ENCODE data around the gene ZNF335. TPM values are rescaled to one million over a fixed set of nuclear protein-coding genes. Genes with fewer than 3 reads are reported as not detected.
"Not testable (repeated sequence)": the region's sequence is repeated elsewhere in the genome, so short reads cannot be mapped to it uniquely, and the experiment has no call there.

Gene ZNF335
- total RNA-seq, 6 experiments from 2014 or later, result 13.1 to 14.6 (median 13.5) TPM

- TF ChIP-seq CTCF (IDR thresholded peaks at IDR 0.05), result no peak
- DNase-seq, result peak; percentile 32
- Mint-ChIP-seq H3K36me3 (ENCODE audit: low read depth) (peaks cover 22% of the 10 kb centered on the region), H3K4me3 (no peak overlapping the region; the same call in 1 of the 2 replicates), H3K9me3 (no peaks in the 10 kb centered on the region), H3K27ac (peak overlapping the region; percentile 75), H3K4me1 (ENCODE audit: low read depth) (peaks cover 32% of the 10 kb centered on the region), H3K27me3 (ENCODE audit: insufficient read depth) (peaks cover 3% of the 10 kb centered on the region; the same call in 1 of the 2 replicates)
Observed at GRCh38 chr20:45937765-45938164, 34.2 kb downstream of the ZNF335 start.

- Mint-ChIP-seq H3K27me3 (ENCODE audit: insufficient read depth) (peaks cover 3% of the 10 kb centered on the region; the same call in 1 of the 2 replicates), H3K4me3 (peak overlapping the region; percentile 91), H3K9me3 (no peaks in the 10 kb centered on the region), H3K27ac (peak overlapping the region; percentile 91), H3K36me3 (ENCODE audit: low read depth) (peaks cover 22% of the 10 kb centered on the region), H3K4me1 (ENCODE audit: low read depth) (peaks cover 32% of the 10 kb centered on the region)
- no peak for TF ChIP-seq CTCF (IDR thresholded peaks at IDR 0.05)
- no peak for DNase-seq
Observed at GRCh38 chr20:45935416-45936046, 36.5 kb downstream of the ZNF335 start.

GRCh38 chr20:45934586-45935415, 37.2 kb downstream of the ZNF335 start, which contains the start of gene PCIF1:
TSS of gene PCIF1 (plus strand) at chr20:45934683. CDS start at chr20:45939000, 4,317 bp downstream.
- DNase-seq, result peak; percentile 96
- peak; percentile 16; the same call in 1 of the 2 replicates for TF ChIP-seq CTCF (IDR thresholded peaks at IDR 0.05)
- Mint-ChIP-seq H3K27ac (peak within 1 kb of the TSS; percentile 99), H3K4me3 (peak within 1 kb of the TSS; percentile 99), H3K9me3 (no peaks in the 10 kb centered on the region), H3K4me1 (ENCODE audit: low read depth) (peaks cover 32% of the 10 kb centered on the region), H3K36me3 (ENCODE audit: low read depth) (peaks cover 21% of the 10 kb centered on the region), H3K27me3 (ENCODE audit: insufficient read depth) (peaks cover 3% of the 10 kb centered on the region; the same call in 1 of the 2 replicates)

- no peak for TF ChIP-seq CTCF (IDR thresholded peaks at IDR 0.05)
- DNase-seq, result no peak
- no peaks in the 10 kb centered on the region for H3K9me3 Mint-ChIP-seq
- peaks cover 3% of the 10 kb centered on the region; the same call in 1 of the 2 replicates for H3K27me3 Mint-ChIP-seq (ENCODE audit: insufficient read depth)
- peaks cover 15% of the 10 kb centered on the region for H3K36me3 Mint-ChIP-seq (ENCODE audit: low read depth)
- H3K4me3 Mint-ChIP-seq, result peak overlapping the region; percentile 99
- H3K4me1 Mint-ChIP-seq (ENCODE audit: low read depth), result peaks cover 32% of the 10 kb centered on the region
- peak overlapping the region; percentile 99 for H3K27ac Mint-ChIP-seq
Observed at GRCh38 chr20:45934046-45934585, 37.9 kb downstream of the ZNF335 start.

- peaks cover 30% of the 10 kb centered on the region for H3K4me1 Mint-ChIP-seq (ENCODE audit: low read depth)
- H3K27ac Mint-ChIP-seq, result peak overlapping the region; percentile 99
- DNase-seq, result peak; percentile 79
- H3K9me3 Mint-ChIP-seq, result no peaks in the 10 kb centered on the region
- H3K36me3 Mint-ChIP-seq (ENCODE audit: low read depth), result peaks cover 14% of the 10 kb centered on the region
- H3K4me3 Mint-ChIP-seq, result peak overlapping the region; percentile 99
- H3K27me3 Mint-ChIP-seq (ENCODE audit: insufficient read depth), result peaks cover 3% of the 10 kb centered on the region; the same call in 1 of the 2 replicates
- peak; percentile 58 for TF ChIP-seq CTCF (IDR thresholded peaks at IDR 0.05)
Observed at GRCh38 chr20:45933266-45934045, 38.5 kb downstream of the ZNF335 start.

- peaks cover 12% of the 10 kb centered on the region for H3K4me1 Mint-ChIP-seq (ENCODE audit: low read depth)
- not testable (repeated sequence) for H3K4me3 Mint-ChIP-seq; H3K27ac Mint-ChIP-seq; DNase-seq; H3K9me3 Mint-ChIP-seq; H3K27me3 Mint-ChIP-seq (ENCODE audit: insufficient read depth); H3K36me3 Mint-ChIP-seq (ENCODE audit: low read depth)
Observed at GRCh38 chr20:45931680-45932079, 40.3 kb downstream of the ZNF335 start.
